Spleen (tissue), 11 donors: Measurements from ENCODE around the gene PEX10. TPM values are rescaled to one million over a fixed set of nuclear protein-coding genes. Genes with fewer than 3 reads are reported as not detected.

ENCODE experiments used
- DNase-seq: peaks from one replicate; pipeline ENCODE4 v3.0.0-alpha.2; 2020
- H3K27ac ChIP-seq, 8 donors: fragments of 200-600 bp; sonication (generic) in 7 of 8; 1 replicate in 4 of 8; 2 replicates in 4 of 8; pipeline versions ENCODE4 v1.5.0 to v1.8.0; 2016 to 2021; ENCODE audit warnings: inconsistent platforms in 4 of 8, mild to moderate bottlenecking in 4 of 8, moderate library complexity in 1 of 8
- H3K27me3 ChIP-seq, 7 donors: fragments of 200-600 bp; sonication (generic) in 6 of 7; replicated peaks in 1 of 7; 1 replicate in 4 of 7; 2 replicates in 3 of 7; pipeline versions ENCODE4 v1.5.0 to v1.8.0; 2016 to 2021; ENCODE audit warnings: inconsistent platforms in 3 of 7, mild to moderate bottlenecking in 1 of 7
- H3K36me3 ChIP-seq, 6 donors: fragments of 200-600 bp; sonication (generic) in 5 of 6; 1 replicate in 4 of 6; 2 replicates in 2 of 6; pipeline versions ENCODE4 v1.5.0 to v1.8.0; 2016 to 2021; ENCODE audit warnings: inconsistent platforms in 2 of 6
- H3K4me1 ChIP-seq, 6 donors: fragments of 200-600 bp; sonication (generic) in 5 of 6; 1 replicate in 3 of 6; 2 replicates in 3 of 6; pipeline versions ENCODE4 v1.5.0 to v1.8.0; 2016 to 2021; ENCODE audit warnings: inconsistent platforms in 3 of 6
- H3K4me3 ChIP-seq, 8 donors: fragments of 200-600 bp; sonication (generic) in 7 of 8; 1 replicate in 4 of 8; 2 replicates in 4 of 8; pipeline versions ENCODE4 v1.5.0 to v1.8.0; 2016 to 2021; ENCODE audit warnings: inconsistent platforms in 4 of 8, mild to moderate bottlenecking in 4 of 8, moderate library complexity in 2 of 8
- H3K9me3 ChIP-seq, 8 donors: fragments of 200-600 bp; sonication (generic) in 7 of 8; 1 replicate in 4 of 8; 2 replicates in 4 of 8; pipeline versions ENCODE4 v1.5.0 to v1.8.0; 2016 to 2021; ENCODE audit warnings: inconsistent platforms in 4 of 8
- CTCF ChIP-seq, 11 experiments: fragments of 200-600 bp in 7 of 11; fragments of 450-650 bp in 4 of 11; sonication (generic) in 4 of 11; IDR thresholded peaks in 8 of 11; conservative IDR thresholded peaks in 3 of 11; 1 replicate in 7 of 11; 2 replicates in 4 of 11; pipeline versions ENCODE4 v1.4.0 to v1.8.0; 2016 to 2021; ENCODE audit warnings: antibody characterized with exemption in 11 of 11, inconsistent platforms in 4 of 11, mild to moderate bottlenecking in 1 of 11
- POLR2A ChIP-seq, 3 donors: fragments of 450-650 bp; IDR thresholded peaks; one replicate each; pipeline ENCODE4 v1.5.1; 2017; ENCODE audit warnings: antibody characterized with exemption in 3 of 3, mild to moderate bottlenecking in 1 of 3
- POLR2AphosphoS5 ChIP-seq, 3 donors: sonication (generic); formaldehyde crosslinking; IDR thresholded peaks; one replicate each; pipeline ENCODE4 v1.5.1; 2017; ENCODE audit warnings: antibody characterized with exemption in 3 of 3
- WGBS, 5 donors: extraction: QIAGEN DNeasy Blood & Tissue Kit in 3 of 5; methylation state at CpG; one replicate each; pipeline versions ENCODE4 v1.1.5 to v1.1.7; 2013 to 2018; 5-methylcytosine and 5-hydroxymethylcytosine counted together
- intact Hi-C: fragments of 100-400 bp; cut with DNase I; formaldehyde crosslinking; loops from one replicate; pipeline ENCODE4 v1.15.0; 2023; ENCODE audit warnings: low total_unique reads
- polyA plus RNA-seq, 3 donors: library from polyadenylated mRNA; stranded (reverse); fragments of 200-250 nt; gene quantifications; one replicate each; pipeline ENCODE4 v1.2.1, GENCODE V29; 2013
- total RNA-seq, 7 donors: library from RNA; depleted of rRNA in 3 of 7; stranded (reverse); fragments of >200 nt in 3 of 7; fragmentation: NEBNext Ultra II Directional in 4 of 7; extraction: Animal tissue kit (Norgen Biotek cat#: 25700) in 4 of 7; gene quantifications; one replicate each; pipeline versions ENCODE4 v1.1.0 to v1.2.1, GENCODE V29; 2016 to 2021
- donor health status: healthy with polysubstance abuse.
- donor health status: DM: no; HTN: no; CAD: no; lungs with moderate emphysema.
- donor health status: DM: no; HTN: no; CAD: no.
- donor health status: Bipolar disorder and iron deficiency.
- donor health status: healthy.
- donor health status: DM: no; HTN: no; CAD: no.
- donor health status: DM: yes; HTN: yes; CAD: no.

The PEX10 gene
- total and polyA plus RNA-seq, 10 donors = 10.2 to 19.1 (median 16.1) TPM

GRCh38 chr1:2403273-2403672, 9.1 kb downstream of the PEX10 start:
- H3K4me1 ChIP-seq = peaks cover 0 to 55% (median 14%) of the 10 kb centered on the region in 6 donors
- no peaks in the 10 kb centered on the region for H3K27me3 ChIP-seq
- H3K36me3 ChIP-seq = peaks cover 0 to 100% (median 96%) of the 10 kb centered on the region in 6 donors
- no peak for DNase-seq
- H3K9me3 ChIP-seq = no peaks in the 10 kb centered on the region
- H3K4me3 ChIP-seq = no peak overlapping the region
- intact Hi-C loops = no loop called here
- WGBS, 5 donors = 88 to 92% (median 92%) methylated on average over 19 of the region's 19 CpGs
- TF ChIP-seq POLR2AphosphoS5 (IDR thresholded peaks at IDR 0.05) (peak in 1 of 3 donors; percentile 68), CTCF (IDR thresholded peaks at IDR 0.05 in 8 of 11, conservative IDR thresholded peaks at IDR 0.05 in 3 of 11) (no peak), POLR2A (IDR thresholded peaks at IDR 0.05) (no peak)
- H3K27ac ChIP-seq = no peak overlapping the region

GRCh38 chr1:2402420-2402819, 9.9 kb downstream of the PEX10 start:
- Histone ChIP-seq H3K36me3 (peaks cover 0 to 100% (median 96%) of the 10 kb centered on the region in 6 donors), H3K4me1 (peaks cover 0 to 55% (median 14%) of the 10 kb centered on the region in 6 donors), H3K27ac (no peak overlapping the region), H3K27me3 (no peaks in the 10 kb centered on the region), H3K4me3 (no peak overlapping the region), H3K9me3 (no peaks in the 10 kb centered on the region)
- no peak for TF ChIP-seq CTCF (IDR thresholded peaks at IDR 0.05 in 8 of 11, conservative IDR thresholded peaks at IDR 0.05 in 3 of 11)
- TF ChIP-seq POLR2A (IDR thresholded peaks at IDR 0.05) = no peak
- TF ChIP-seq POLR2AphosphoS5 (IDR thresholded peaks at IDR 0.05) = peak in 1 of 3 donors; percentile 55
- intact Hi-C loops = no loop called here
- WGBS, 5 donors = 89 to 92% (median 92%) methylated on average over 22 to 23 of the region's 23 CpGs
- no peak for DNase-seq

- H3K36me3 ChIP-seq = peaks cover 0 to 100% (median 97%) of the 10 kb centered on the region in 6 donors
- intact Hi-C loops = no loop called here
- no peak for DNase-seq
- peak overlapping the region in 1 of 8 donors; percentile 54 for H3K27ac ChIP-seq
- no peaks in the 10 kb centered on the region for H3K9me3 ChIP-seq
- H3K4me1 ChIP-seq = peaks cover 0 to 60% (median 11%) of the 10 kb centered on the region in 6 donors
- H3K27me3 ChIP-seq = no peaks in the 10 kb centered on the region
- TF ChIP-seq CTCF (IDR thresholded peaks at IDR 0.05 in 8 of 11, conservative IDR thresholded peaks at IDR 0.05 in 3 of 11) (no peak), POLR2A (IDR thresholded peaks at IDR 0.05) (no peak)
- 81 to 91% (median 88%) methylated on average over 13 to 14 of the region's 14 CpGs for WGBS, 5 donors
- H3K4me3 ChIP-seq = no peak overlapping the region
Measured at GRCh38 chr1:2400950-2401649, 11.3 kb downstream of the PEX10 start.

GRCh38 chr1:2400576-2400909, 11.8 kb downstream of the PEX10 start:
- Histone ChIP-seq H3K27me3 (no peaks in the 10 kb centered on the region), H3K27ac (peak overlapping the region in 1 of 8 donors; percentile 54), H3K4me3 (no peak overlapping the region), H3K4me1 (peaks cover 0 to 60% (median 9%) of the 10 kb centered on the region in 6 donors), H3K36me3 (peaks cover 0 to 100% (median 97%) of the 10 kb centered on the region in 6 donors), H3K9me3 (no peaks in the 10 kb centered on the region)
- TF ChIP-seq POLR2AphosphoS5 (IDR thresholded peaks at IDR 0.05) (no peak), POLR2A (IDR thresholded peaks at IDR 0.05) (no peak), CTCF (IDR thresholded peaks at IDR 0.05 in 8 of 11, conservative IDR thresholded peaks at IDR 0.05 in 3 of 11) (no peak)
- 84 to 95% (median 86%) methylated on average over 10 of the region's 10 CpGs for WGBS, 5 donors
- intact Hi-C loops = no loop called here
- DNase-seq = no peak
